Sciatic nerve (tissue), 2 donors: ENCODE data around the gene KRTCAP2. TPM values are rescaled to one million over a fixed set of nuclear protein-coding genes. Genes with fewer than 3 reads are reported as not detected.
"Not testable (repeated sequence)": the region's sequence is repeated elsewhere in the genome, so short reads cannot be mapped to it uniquely, and the experiment has no call there.

ENCODE experiments used
- ATAC-seq: fragments of 200-7000 bp; cut with Tn5 transposase; one replicate; pipeline ENCODE4 v1.9.1; 2020; ENCODE audit warnings: mild to moderate bottlenecking, moderate library complexity
- DNase-seq: peaks from one replicate; pipeline ENCODE4 v3.0.0-alpha.2; 2020; ENCODE audit warnings: low spot score
- intact Hi-C: fragments of 100-400 bp; cut with DNase I; formaldehyde crosslinking; loops from one replicate; pipeline ENCODE4 v1.14.2; 2022
- total RNA-seq: library from RNA; stranded (reverse); fragmentation: NEBNext Ultra II Directional; extraction: Animal tissue kit (Norgen Biotek cat#: 25700); gene quantifications from one replicate; pipeline ENCODE4 v1.2.1, GENCODE V29; 2021
- donor health status: DM: no; HTN: no; CAD: no.
- donor health status: DM: no; HTN: no; CAD: no.

KRTCAP2 gene
- total RNA-seq, 1 donor from 2014 or later = 162 TPM

DNA sequence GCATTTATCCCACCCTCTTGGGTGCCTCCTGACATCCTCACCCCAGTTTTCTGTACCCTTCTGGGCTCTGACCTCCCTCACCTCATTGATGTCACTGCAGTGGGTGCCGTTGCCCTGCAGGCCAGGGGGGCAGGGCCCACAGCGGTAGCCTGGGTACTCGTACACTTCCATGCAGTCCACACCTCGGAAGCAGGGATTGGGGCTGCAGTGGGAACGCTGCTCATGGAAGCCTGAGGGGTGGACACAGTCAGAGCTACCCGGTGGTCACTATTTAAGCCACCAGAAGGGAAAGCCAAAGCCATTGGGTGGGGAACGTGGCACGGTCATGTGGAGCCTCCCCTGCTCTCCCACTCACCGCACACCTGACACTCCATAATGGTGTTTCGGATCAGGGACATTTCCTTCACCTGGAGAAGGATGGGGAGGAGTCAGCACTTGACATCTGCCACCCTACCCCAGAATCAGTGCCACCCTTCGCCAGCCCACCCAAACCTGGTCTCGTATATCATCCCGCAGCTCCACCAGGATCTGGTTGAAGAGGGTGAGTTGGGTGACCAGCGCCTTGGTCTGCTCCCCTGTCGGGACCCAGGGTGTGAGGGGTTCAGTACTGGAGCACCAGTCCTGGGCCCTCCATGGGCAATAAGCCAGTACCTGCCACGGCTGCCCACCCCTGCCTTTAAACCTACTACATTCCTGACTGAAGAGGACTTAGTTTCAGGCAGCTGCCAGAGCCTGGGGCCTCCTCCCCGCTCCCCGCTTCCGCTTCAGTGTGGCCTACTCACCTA is 29.8 kb upstream of the KRTCAP2 start:
- ATAC-seq (no peak), DNase-seq (no peak)
- intact Hi-C loops = no loop called here

- intact Hi-C loops = no loop called here
- ATAC-seq (no peak), DNase-seq (no peak)
Observed at GRCh38 chr1:155202198-155202597, 29.1 kb upstream of the KRTCAP2 start.

- intact Hi-C loops = no loop called here
- DNase-seq (no peak), ATAC-seq (no peak)
Observed at GRCh38 chr1:155200920-155201319, 27.8 kb upstream of the KRTCAP2 start.

- no peak for ATAC-seq
- DNase-seq = no peak
- intact Hi-C loops = no loop called here
Observed at GRCh38 chr1:155199792-155200191, 26.7 kb upstream of the KRTCAP2 start.

DNA sequence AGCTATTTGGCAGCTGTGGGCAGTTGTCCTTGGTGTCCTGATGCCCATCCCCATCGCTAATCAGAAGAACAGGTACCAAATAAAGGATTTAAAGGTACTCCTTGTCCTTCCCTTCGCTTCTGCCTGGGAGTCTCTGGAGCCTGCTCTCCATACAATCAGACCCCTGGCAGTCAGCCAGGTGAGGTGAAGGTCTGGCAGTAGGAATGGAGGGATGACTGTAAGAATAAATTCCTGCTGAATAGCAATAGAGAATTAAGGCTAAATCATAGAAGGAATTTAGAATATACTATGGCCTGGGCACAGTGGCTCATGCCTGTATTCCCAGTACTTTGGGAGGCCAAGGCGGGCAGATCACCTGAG is 25.4 kb upstream of the KRTCAP2 start:
- intact Hi-C loops = no loop called here
- no peak for ATAC-seq
- DNase-seq = no peak

DNA sequence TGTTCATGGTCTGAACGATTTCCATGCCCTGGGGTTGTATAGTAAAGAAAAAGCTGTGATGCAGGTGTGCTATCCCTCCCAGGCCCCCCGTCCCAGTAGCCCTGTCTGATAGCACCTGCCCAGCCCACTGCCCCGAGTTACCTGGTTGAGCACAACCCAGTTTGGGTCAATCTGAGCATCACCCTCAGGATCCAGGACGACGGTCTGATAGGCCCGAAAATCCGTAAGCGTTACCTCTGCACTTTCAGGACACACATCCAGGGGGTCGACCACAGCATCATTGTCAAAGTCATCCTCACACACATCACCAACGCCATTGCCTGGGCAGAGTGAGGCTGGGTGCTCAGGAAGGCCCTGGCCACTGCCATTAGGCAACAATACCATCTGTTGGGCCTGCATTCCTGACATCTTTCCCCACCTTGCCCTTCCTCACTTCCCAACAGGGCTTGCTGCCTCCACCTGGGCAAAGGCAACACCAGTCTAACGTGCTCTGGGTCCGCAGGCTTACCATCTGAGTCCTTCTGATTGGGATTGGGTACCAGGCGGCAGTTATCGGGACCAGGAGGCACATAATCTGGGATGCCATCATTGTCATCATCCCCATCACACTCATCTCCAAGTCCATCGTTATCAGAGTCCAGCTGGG is 24.9 kb upstream of the KRTCAP2 start:
- no peak for ATAC-seq
- peak; percentile 54 for DNase-seq
- intact Hi-C loops = no loop called here

GRCh38 chr1:155196893-155197638 is 24.0 kb upstream of the KRTCAP2 start:
- intact Hi-C loops = no loop called here
- DNase-seq (peak; percentile 58), ATAC-seq (no peak)

DNA sequence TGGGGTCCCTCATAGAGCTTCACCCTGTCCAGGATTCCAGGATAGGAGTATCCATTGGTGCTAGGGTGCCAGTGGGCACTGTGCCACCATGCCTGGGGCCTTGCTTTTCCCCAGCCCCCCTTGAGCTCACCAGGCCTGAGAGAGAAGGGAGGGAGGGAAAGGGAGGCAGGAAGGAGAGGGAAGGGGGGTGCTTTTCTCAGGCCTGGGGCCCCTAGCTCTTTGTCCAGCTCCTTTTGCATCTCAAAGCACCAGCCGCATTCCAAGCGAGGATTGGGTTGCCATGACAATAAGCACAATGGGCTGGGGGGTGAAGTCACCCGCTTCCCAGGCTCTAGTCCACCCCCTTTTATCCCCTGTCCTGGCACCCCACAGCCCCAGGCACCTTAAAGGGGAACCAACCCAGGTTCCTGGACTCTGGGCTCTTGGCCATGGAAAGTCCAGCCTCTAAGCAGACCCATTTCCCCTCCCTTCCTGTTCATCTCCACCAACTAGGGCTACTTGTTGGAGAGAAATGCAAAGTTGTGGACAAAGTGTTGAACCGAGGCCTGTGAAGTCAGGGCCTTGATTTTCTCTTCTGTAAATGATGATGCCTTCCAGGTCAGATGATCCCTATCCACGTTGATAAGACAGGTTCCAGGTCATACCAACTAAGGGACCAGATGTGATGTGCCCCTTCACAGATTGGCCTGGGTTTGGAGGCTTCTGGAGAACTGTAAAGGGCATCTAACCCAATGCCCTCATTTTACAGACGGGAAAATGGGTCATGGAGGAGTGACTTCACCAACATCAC is 23.2 kb upstream of the KRTCAP2 start:
- no peak for ATAC-seq

GRCh38 chr1:155195201-155196102 is 22.3 kb upstream of the KRTCAP2 start:
- ATAC-seq (no peak), DNase-seq (peak; percentile 71)
- intact Hi-C loops = no loop called here

More for the DNA sequence above, 23.2 kb upstream of the KRTCAP2 start:
- intact Hi-C loops = no loop called here
- DNase-seq = peak; percentile 64

DNA sequence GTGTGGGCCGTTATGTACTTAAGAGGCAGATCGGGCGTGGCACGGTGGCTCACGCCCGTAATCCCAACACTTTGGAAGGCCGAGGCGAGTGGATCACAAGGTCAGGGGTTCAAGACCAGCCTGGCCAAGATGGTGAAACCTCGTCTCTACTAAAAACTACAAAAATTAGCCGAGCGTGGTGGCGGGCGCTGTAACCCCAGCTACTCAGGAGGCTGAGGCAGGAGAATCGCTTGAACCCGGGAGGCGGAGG is 20.8 kb upstream of the KRTCAP2 start:
- intact Hi-C loops, ATAC-seq, DNase-seq: not testable (repeated sequence)

DNA sequence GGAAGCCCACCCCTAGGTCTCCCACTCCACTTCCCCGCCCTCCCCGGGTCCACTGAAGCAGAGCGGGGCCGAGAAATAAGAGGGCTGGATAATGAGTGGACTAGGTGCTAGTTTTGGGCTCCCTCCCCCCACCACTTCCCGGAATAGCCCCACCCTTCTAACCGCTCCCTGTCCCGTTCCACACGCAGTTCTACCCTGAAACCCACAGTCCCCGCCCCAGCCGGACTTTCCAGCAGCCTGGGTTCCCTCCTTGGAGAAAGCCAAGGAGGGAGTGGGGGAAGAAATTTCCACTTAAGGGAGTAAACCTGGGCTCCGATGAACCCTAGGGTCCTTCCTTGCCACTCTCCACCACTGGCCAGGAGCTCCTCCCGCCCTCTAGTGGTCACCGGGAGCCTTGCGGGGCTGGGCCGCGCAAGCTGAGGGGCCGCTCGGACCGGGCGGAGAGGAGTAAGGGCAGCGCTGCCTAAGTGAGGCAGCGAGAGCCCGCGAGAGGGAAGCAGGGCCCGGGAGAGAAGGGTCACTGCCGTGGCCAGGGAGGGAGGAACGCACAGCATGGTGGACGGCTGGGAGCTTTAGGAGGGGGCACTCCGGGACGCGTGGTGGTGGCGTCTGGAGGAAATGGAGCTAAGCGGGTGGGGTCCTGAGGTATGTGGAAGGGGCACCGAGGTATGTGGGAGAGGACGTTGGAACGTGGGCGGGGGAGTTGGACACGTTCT is 20.3 kb upstream of the KRTCAP2 start:
- ATAC-seq (peak; percentile 87), DNase-seq (peak; percentile 95)
- intact Hi-C loops = no loop called here

- intact Hi-C loops = no loop called here
- DNase-seq (no peak), ATAC-seq (peak; percentile 11)
Observed at GRCh38 chr1:155192346-155193274, 19.5 kb upstream of the KRTCAP2 start.

- ATAC-seq (no peak), DNase-seq (no peak)
- intact Hi-C loops = no loop called here
Observed at GRCh38 chr1:155191904-155192303, 18.8 kb upstream of the KRTCAP2 start.

- intact Hi-C loops, DNase-seq, ATAC-seq: not testable (repeated sequence)
Observed at GRCh38 chr1:155189926-155190325, 16.8 kb upstream of the KRTCAP2 start.

DNA sequence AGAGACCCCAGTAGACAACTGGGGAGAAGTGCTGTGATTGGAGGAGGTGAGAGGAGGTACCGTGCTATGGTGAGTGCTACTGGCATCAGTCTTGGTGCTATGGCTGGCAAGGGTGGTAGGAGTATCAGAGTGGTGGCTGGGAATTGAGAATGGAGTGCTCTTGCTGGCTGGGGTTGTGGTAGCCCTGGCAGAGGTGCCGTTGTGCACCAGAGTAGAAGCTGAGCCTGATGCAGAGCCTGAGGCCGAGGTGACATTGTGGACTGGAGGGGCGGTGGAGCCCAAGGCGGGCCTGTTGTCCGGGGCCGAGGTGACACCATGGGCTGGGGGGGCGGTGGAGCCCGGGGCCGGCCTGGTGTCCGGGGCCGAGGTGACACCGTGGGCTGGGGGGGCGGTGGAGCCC is 15.2 kb upstream of the KRTCAP2 start:
- DNase-seq (no peak), ATAC-seq (no peak)
- intact Hi-C loops = no loop called here

GRCh38 chr1:155187456-155187891 is 14.4 kb upstream of the KRTCAP2 start:
- intact Hi-C loops = no loop called here
- no peak for ATAC-seq
- no peak for DNase-seq
